Stomach smooth muscle (tissue), 2 donors: ENCODE data around the gene CCDC60.

Source experiments
- H3K27ac ChIP-seq: one replicate; pipeline ENCODE4 v1.7.0; 2013; ENCODE audit warnings: mild to moderate bottlenecking, low read length, inconsistent platforms
- H3K27me3 ChIP-seq, 2 donors: one replicate each; pipeline ENCODE4 v1.7.0; 2013; ENCODE audit warnings: low read length in 2 of 2; ENCODE audit not compliant: insufficient read depth in 2 of 2, control insufficient read depth in 1 of 2
- H3K36me3 ChIP-seq, 2 donors: one replicate each; pipeline ENCODE4 v1.7.0; 2013; ENCODE audit warnings: low read length in 2 of 2; ENCODE audit not compliant: control insufficient read depth in 2 of 2, insufficient read depth in 2 of 2
- H3K4me1 ChIP-seq: one replicate; pipeline ENCODE4 v1.7.0; 2013; ENCODE audit warnings: low read length; ENCODE audit not compliant: control insufficient read depth, insufficient read depth
- H3K4me3 ChIP-seq, 2 donors: one replicate each; pipeline ENCODE4 v1.7.0; 2013; ENCODE audit warnings: low read length in 2 of 2
- H3K9ac ChIP-seq, 2 donors: one replicate each; pipeline ENCODE4 v1.7.0; 2013; ENCODE audit warnings: low read length in 2 of 2, mild to moderate bottlenecking in 1 of 2
- H3K9me3 ChIP-seq, 2 donors: one replicate each; pipeline ENCODE4 v1.7.0; 2013; ENCODE audit warnings: low read length in 2 of 2; ENCODE audit not compliant: control insufficient read depth in 2 of 2
- donor health status: healthy.
- donor health status: Pancreatic carcinoma.

Gene CCDC60

DNA sequence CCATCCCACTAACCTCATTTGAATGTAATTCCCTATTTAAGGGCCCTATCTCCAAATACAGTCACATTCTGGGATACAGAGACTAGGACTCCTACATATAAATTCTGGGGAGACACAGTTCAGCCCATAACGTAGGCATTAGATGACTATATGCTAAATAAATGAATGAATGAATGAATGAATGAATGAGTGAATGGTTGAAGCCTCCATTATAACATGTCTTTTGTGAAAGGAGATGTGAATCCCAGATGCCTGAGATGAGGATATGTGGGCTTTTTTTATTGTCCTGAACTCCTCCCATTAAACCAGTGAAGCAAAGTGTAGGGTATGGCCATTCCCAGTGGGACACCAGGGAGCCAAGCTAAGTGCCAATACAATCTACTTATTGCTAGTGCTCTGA, 238.6 kb downstream of the CCDC60 start:
- Histone ChIP-seq H3K27me3 (no peaks in the 10 kb centered on the region), H3K4me1 (no peaks in the 10 kb centered on the region), H3K27ac (no peak overlapping the region), H3K4me3 (no peak overlapping the region), H3K36me3 (no peaks in the 10 kb centered on the region), H3K9me3 (no peaks in the 10 kb centered on the region), H3K9ac (no peak overlapping the region)

DNA sequence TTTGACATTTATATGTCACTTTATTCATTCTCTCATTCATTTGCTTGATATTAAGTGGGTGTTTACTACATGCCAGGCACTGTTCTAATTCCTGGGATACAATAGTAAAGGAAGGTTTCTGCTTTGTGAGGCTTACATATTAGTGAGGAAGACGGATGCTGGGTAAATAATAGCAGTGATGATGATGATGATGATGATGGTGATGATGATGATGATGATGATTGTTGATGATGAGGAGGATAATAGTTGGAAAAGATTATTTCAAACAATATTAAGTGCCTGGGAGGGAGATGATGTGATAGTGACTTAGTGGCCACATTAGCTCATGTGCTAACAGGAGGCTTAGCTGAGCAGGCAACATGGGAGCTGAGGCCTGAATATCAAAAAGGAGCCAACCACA, 239.7 kb downstream of the CCDC60 start:
- no peak overlapping the region for H3K4me3 ChIP-seq
- no peaks in the 10 kb centered on the region for H3K9me3 ChIP-seq
- H3K36me3 ChIP-seq = no peaks in the 10 kb centered on the region
- H3K4me1 ChIP-seq = no peaks in the 10 kb centered on the region
- no peak overlapping the region for H3K9ac ChIP-seq
- no peaks in the 10 kb centered on the region for H3K27me3 ChIP-seq
- no peak overlapping the region for H3K27ac ChIP-seq

DNA sequence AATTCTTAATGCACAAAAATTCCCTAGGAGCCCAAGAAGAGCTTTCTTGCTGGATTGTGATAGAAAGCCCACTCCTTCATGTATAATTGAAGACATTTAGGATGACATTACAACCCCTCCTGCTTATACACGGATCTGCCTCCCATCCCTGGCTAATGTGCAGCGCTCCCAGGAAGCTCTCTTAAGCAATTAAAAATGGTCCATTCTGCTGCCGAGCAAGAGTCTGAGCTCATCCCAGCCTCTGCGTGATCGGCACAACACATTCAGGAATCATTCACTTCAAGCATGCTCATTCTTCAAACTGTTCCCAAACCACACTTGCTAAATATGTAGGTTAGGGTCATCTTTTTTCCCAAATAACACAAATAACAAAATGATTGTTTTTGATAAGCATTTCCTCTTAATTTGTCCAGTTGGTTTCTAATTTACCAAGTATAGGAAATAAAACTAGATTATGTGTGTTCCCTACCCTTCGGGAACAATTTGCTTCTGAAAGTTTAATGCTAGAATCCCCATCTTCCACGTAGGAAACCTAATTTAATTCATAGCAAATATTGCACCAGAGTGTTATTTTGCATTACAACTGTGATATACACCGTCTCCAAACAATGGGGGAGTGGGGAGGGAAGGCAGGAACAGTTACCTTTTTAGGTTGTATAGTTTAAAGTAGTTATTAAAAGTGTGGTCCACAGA, 241.7 kb downstream of the CCDC60 start:
- no peaks in the 10 kb centered on the region for H3K36me3 ChIP-seq
- H3K4me1 ChIP-seq = no peaks in the 10 kb centered on the region
- H3K9me3 ChIP-seq = no peaks in the 10 kb centered on the region
- no peaks in the 10 kb centered on the region for H3K27me3 ChIP-seq
- H3K4me3 ChIP-seq = no peak overlapping the region
- H3K9ac ChIP-seq = no peak overlapping the region
- H3K27ac ChIP-seq = no peak overlapping the region

DNA sequence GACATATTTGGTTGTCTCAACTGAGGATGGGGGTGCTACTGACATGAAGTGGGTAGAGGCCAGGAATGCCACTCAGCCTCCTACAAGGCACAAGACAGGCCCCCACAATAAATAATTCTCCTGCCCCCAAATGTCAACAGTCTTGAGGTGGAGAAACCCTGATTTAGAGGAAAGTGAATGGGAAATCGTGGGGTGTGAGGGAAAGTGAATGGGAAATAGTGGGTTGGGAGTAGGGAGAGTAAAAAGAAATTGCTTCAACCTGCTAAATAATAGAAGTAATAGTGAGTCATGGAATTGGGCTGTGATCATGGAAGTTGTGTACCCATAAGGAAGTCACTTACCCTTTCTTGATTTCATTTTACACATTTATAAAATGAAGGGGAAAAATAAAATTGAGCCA, 242.4 kb downstream of the CCDC60 start:
- Histone ChIP-seq H3K4me3 (no peak overlapping the region), H3K9me3 (no peaks in the 10 kb centered on the region), H3K27me3 (no peaks in the 10 kb centered on the region), H3K27ac (no peak overlapping the region), H3K9ac (no peak overlapping the region), H3K36me3 (no peaks in the 10 kb centered on the region), H3K4me1 (no peaks in the 10 kb centered on the region)

DNA sequence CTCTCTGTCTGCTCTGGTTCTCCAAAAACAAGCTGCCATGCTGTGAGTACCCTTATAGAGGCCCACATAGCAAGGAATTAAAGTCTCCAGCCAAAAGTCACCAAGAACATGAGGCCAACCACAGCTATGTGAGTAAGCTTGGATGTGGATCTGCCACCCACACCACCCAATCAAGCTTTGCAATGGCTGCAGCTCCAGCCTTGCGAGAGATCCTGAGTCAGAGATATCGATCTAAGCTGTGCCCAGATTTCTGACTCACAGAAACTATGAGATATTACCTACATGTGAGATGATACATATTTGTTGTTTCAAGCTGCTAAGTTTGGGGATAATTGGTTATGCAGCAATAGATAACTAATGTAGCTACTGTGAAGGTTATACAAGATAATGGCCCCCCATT, 243.6 kb downstream of the CCDC60 start:
- Histone ChIP-seq H3K27me3 (no peaks in the 10 kb centered on the region), H3K9ac (no peak overlapping the region), H3K9me3 (no peaks in the 10 kb centered on the region), H3K4me3 (no peak overlapping the region), H3K27ac (no peak overlapping the region), H3K4me1 (no peaks in the 10 kb centered on the region), H3K36me3 (no peaks in the 10 kb centered on the region)

DNA sequence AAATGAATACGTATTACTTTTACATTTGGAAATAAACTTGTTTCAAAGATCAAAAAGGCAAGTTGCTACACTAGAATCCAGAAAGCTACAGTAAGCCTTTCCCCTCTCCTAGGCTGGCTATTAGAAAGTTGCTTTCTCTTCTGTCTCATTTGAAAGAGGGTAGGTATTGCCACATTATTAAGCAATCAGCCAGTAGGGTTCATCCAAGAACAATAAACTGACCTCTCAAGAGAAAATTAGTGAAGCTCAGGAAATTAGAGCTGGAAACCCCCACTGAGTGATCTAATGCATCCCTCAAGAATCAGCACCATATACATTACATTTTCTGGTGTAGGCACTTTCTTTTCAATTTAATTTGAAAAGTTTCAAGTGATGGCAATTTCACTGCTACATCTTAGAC, 254.6 kb downstream of the CCDC60 start:
- Histone ChIP-seq H3K27me3 (peaks cover 7 to 13% of the 10 kb centered on the region in 2 donors), H3K4me3 (no peak overlapping the region), H3K4me1 (no peaks in the 10 kb centered on the region), H3K27ac (no peak overlapping the region), H3K9me3 (no peaks in the 10 kb centered on the region), H3K36me3 (no peaks in the 10 kb centered on the region), H3K9ac (no peak overlapping the region)

DNA sequence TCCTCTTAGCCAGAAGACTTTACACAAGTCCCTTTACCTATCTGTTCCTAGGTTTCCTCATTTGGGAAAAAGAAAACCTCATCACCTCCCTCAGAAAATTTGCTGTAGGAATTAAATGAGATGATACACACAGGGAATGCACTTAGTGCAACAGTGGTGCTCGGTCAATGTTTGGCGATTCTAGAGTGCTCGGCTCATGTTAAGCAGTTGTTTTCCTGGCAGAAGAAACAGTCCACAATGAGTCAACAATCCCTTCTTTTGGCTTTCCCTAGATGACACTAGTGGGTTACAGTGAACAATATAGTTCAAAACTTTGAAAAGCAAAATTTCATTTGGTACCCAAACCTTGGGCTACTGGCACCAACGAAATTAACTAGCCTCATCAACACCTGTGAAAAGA, 255.1 kb downstream of the CCDC60 start:
- Histone ChIP-seq H3K36me3 (no peaks in the 10 kb centered on the region), H3K9me3 (no peaks in the 10 kb centered on the region), H3K27ac (no peak overlapping the region), H3K27me3 (peaks cover 12 to 13% of the 10 kb centered on the region in 2 donors), H3K9ac (no peak overlapping the region), H3K4me1 (no peaks in the 10 kb centered on the region), H3K4me3 (no peak overlapping the region)
